ENCODE results near the gene SAP30L. TPM values are rescaled to one million over a fixed set of nuclear protein-coding genes. Genes with fewer than 3 reads are reported as not detected.
A peak's percentile ranks its signal among the peaks of the same experiment; 100 is the strongest.

The SAP30L gene
- total and polyA plus RNA-seq, 2 of the 13 experiments (the other 11 are each of a cell fraction or from before 2014, with no cell fraction given): 27.9 to 37.2 TPM

GRCh38 chr5:154445422-154446194 lies at the start of gene SAP30L (continued):
- TF ChIP-seq, protein P1, sequence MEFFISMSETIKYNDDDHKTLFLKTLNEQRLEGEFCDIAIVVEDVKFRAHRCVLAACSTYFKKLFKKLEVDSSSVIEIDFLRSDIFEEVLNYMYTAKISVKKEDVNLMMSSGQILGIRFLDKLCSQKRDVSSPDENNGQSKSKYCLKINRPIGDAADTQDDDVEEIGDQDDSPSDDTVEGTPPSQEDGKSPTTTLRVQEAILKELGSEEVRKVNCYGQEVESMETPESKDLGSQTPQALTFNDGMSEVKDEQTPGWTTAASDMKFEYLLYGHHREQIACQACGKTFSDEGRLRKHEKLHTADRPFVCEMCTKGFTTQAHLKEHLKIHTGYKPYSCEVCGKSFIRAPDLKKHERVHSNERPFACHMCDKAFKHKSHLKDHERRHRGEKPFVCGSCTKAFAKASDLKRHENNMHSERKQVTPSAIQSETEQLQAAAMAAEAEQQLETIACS (CRISPR knock-in tag; IDR thresholded peaks at IDR 0.05): no peak
- no peak for TF ChIP-seq ATF7 (IDR thresholded peaks at IDR 0.05)
- TF ChIP-seq ATF7 (CRISPR knock-in tag; IDR thresholded peaks at IDR 0.05): no peak
- TF ChIP-seq TFE3 (CRISPR knock-in tag; IDR thresholded peaks at IDR 0.05): no peak
- TF ChIP-seq HDAC6 (IDR thresholded peaks at IDR 0.05; ENCODE audit: low read depth, low read length): no peak
- TF ChIP-seq ZFP91 (CRISPR knock-in tag; IDR thresholded peaks at IDR 0.05; ENCODE audit: borderline replicate concordance): peak; percentile 47; the same call in 1 of the 2 replicates
- TF ChIP-seq BATF2 (CRISPR knock-in tag; IDR thresholded peaks at IDR 0.05): no peak
- peak; percentile 71 to 82 for TF ChIP-seq POLR2A (IDR thresholded peaks at IDR 0.05; ENCODE audit: insufficient read depth in 1 of 2, low read depth in 2 of 2, low read length in 2 of 2)
- TF ChIP-seq ZNF788 (CRISPR knock-in tag; IDR thresholded peaks at IDR 0.05; ENCODE audit: borderline replicate concordance): peak; percentile 29; the same call in 1 of the 2 replicates
- no peak for TF ChIP-seq PTBP1 (IDR thresholded peaks at IDR 0.05; ENCODE audit: low read depth, low read length, poor library complexity, severe bottlenecking)
- TF ChIP-seq, protein P2, sequence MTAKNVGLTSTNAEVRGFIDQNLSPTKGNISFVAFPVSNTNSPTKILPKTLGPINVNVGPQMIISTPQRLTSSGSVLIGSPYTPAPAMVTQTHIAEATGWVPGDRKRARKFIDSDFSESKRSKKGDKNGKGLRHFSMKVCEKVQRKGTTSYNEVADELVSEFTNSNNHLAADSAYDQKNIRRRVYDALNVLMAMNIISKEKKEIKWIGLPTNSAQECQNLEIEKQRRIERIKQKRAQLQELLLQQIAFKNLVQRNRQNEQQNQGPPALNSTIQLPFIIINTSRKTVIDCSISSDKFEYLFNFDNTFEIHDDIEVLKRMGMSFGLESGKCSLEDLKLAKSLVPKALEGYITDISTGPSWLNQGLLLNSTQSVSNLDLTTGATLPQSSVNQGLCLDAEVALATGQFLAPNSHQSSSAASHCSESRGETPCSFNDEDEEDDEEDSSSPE (CRISPR knock-in tag; IDR thresholded peaks at IDR 0.05): no peak; the same call in 1 of the 2 replicates
- peak; percentile 20 for TF ChIP-seq TEAD3 (CRISPR knock-in tag; optimal IDR thresholded peaks at IDR 0.05; ENCODE audit: borderline replicate concordance)
- TF ChIP-seq, protein P3, sequence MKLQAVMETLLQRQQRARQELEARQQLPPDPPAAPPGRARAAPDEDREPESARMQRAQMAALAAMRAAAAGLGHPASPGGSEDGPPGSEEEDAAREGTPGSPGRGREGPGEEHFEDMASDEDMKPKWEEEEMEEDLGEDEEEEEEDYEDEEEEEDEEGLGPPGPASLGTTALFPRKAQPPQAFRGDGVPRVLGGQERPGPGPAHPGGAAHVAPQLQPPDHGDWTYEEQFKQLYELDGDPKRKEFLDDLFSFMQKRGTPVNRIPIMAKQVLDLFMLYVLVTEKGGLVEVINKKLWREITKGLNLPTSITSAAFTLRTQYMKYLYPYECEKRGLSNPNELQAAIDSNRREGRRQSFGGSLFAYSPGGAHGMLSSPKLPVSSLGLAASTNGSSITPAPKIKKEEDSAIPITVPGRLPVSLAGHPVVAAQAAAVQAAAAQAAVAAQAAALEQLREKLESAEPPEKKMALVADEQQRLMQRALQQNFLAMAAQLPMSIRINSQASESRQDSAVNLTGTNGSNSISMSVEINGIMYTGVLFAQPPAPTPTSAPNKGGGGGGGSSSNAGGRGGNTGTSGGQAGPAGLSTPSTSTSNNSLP (IDR thresholded peaks at IDR 0.05; ENCODE audit: low read depth, low read length): no peak
- TF ChIP-seq, protein P4, sequence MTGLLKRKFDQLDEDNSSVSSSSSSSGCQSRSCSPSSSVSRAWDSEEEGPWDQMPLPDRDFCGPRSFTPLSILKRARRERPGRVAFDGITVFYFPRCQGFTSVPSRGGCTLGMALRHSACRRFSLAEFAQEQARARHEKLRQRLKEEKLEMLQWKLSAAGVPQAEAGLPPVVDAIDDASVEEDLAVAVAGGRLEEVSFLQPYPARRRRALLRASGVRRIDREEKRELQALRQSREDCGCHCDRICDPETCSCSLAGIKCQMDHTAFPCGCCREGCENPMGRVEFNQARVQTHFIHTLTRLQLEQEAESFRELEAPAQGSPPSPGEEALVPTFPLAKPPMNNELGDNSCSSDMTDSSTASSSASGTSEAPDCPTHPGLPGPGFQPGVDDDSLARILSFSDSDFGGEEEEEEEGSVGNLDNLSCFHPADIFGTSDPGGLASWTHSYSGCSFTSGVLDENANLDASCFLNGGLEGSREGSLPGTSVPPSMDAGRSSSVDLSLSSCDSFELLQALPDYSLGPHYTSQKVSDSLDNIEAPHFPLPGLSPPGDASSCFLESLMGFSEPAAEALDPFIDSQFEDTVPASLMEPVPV (CRISPR knock-in tag; IDR thresholded peaks at IDR 0.05): peak; percentile 34; the same call in 1 of the 2 replicates
- TF ChIP-seq SRSF9 (IDR thresholded peaks at IDR 0.05; ENCODE audit: borderline replicate concordance, insufficient read depth, low read depth, low read length, poor library complexity, severe bottlenecking): no peak
- TF ChIP-seq CREB1 (IDR thresholded peaks at IDR 0.05): peak; percentile 59
- TF ChIP-seq CREB1 (CRISPR knock-in tag; IDR thresholded peaks at IDR 0.05): peak; percentile 44; the same call in 1 of the 2 replicates
